GM12873 (cell line): Measurements from ENCODE around the gene TENM4.

Experiments
- CTCF ChIP-seq: IDR thresholded peaks from 2 replicates; pipeline ENCODE4 v1.5.1; 2012; ENCODE audit warnings: low read depth, mild to moderate bottlenecking, moderate library complexity, low read length, control low read depth; ENCODE audit not compliant: insufficient read depth; ENCODE audit errors: missing control alignments

Gene TENM4

GRCh38 chr11:79060081-79060953 is 380.5 kb downstream of the TENM4 start:
- TF ChIP-seq CTCF = no peak

- TF ChIP-seq CTCF = no peak
Observed at GRCh38 chr11:79059141-79059540, 381.7 kb downstream of the TENM4 start.

- no peak for TF ChIP-seq CTCF
Observed at GRCh38 chr11:79055856-79056631, 384.8 kb downstream of the TENM4 start.

- TF ChIP-seq CTCF = no peak
Observed at GRCh38 chr11:79054636-79055035, 386.2 kb downstream of the TENM4 start.

- TF ChIP-seq CTCF = peak; percentile 41
Observed at GRCh38 chr11:79052544-79052943, 388.3 kb downstream of the TENM4 start.

- TF ChIP-seq CTCF = no peak
Observed at GRCh38 chr11:79050786-79051185, 390.0 kb downstream of the TENM4 start.

GRCh38 chr11:79049741-79050179 is 391.1 kb downstream of the TENM4 start:
- no peak for TF ChIP-seq CTCF
